Esophagus muscularis mucosa (tissue), 3 donors: ENCODE data around the gene TMEM190.

Experiments used
- POLR2A ChIP-seq: fragments of 450-650 bp; IDR thresholded peaks from one replicate; pipeline ENCODE4 v1.6.1; 2017; ENCODE audit warnings: antibody characterized with exemption, moderate library complexity, mild to moderate bottlenecking, low read depth
- POLR2AphosphoS5 ChIP-seq, 2 donors: sonication (generic); formaldehyde crosslinking; IDR thresholded peaks; one replicate each; pipeline ENCODE4 v1.6.1; 2017; ENCODE audit warnings: antibody characterized with exemption in 2 of 2
- TF ChIP-seq, protein P1 (sequence below), 3 experiments: fragments of 200-600 bp in 2 of 3; fragments of 450-650 bp in 1 of 3; sonication (generic) in 2 of 3; IDR thresholded peaks; one replicate each; pipeline ENCODE4 v1.5.1; 2017 to 2019; ENCODE audit warnings: antibody characterized with exemption in 3 of 3, mild to moderate bottlenecking in 2 of 3, moderate library complexity in 1 of 3

GRCh38 chr19:55347442-55348009, 29.1 kb upstream of the TMEM190 start:
- TF ChIP-seq POLR2A: no peak
- TF ChIP-seq, protein P1, sequence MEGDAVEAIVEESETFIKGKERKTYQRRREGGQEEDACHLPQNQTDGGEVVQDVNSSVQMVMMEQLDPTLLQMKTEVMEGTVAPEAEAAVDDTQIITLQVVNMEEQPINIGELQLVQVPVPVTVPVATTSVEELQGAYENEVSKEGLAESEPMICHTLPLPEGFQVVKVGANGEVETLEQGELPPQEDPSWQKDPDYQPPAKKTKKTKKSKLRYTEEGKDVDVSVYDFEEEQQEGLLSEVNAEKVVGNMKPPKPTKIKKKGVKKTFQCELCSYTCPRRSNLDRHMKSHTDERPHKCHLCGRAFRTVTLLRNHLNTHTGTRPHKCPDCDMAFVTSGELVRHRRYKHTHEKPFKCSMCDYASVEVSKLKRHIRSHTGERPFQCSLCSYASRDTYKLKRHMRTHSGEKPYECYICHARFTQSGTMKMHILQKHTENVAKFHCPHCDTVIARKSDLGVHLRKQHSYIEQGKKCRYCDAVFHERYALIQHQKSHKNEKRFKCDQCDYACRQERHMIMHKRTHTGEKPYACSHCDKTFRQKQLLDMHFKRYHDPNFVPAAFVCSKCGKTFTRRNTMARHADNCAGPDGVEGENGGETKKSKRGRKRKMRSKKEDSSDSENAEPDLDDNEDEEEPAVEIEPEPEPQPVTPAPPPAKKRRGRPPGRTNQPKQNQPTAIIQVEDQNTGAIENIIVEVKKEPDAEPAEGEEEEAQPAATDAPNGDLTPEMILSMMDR (IDR thresholded peaks at IDR 0.05): no peak
- no peak for TF ChIP-seq POLR2AphosphoS5 (IDR thresholded peaks at IDR 0.05)
